Right lobe of liver (tissue), 4 donors: ENCODE data around the gene ZBTB33.

Experiments
- CTCF ChIP-seq, 4 donors: fragments of 200-600 bp in 3 of 4; fragments of 450-650 bp in 1 of 4; IDR thresholded peaks; one replicate each; pipeline versions ENCODE4 v1.5.1 to v1.8.0; 2016 to 2022; ENCODE audit warnings: antibody characterized with exemption in 4 of 4, mild to moderate bottlenecking in 2 of 4
- POLR2A ChIP-seq: fragments of 450-650 bp; IDR thresholded peaks from one replicate; pipeline ENCODE4 v1.6.1; 2017; ENCODE audit warnings: antibody characterized with exemption, mild to moderate bottlenecking
- donor health status: DM: no; HTN: no; CAD: no.
- donor health status: DM: no; HTN: no; CAD: no.
- donor health status: DM: no; HTN: yes; CAD: no.

GRCh38 chrX:120223374-120223773 lies 27.2 kb upstream of the ZBTB33 start:
- TF ChIP-seq CTCF (IDR thresholded peaks at IDR 0.05), result no peak
- TF ChIP-seq POLR2A, result no peak
